ENCODE results near the gene ECEL1. TPM values are rescaled to one million over a fixed set of nuclear protein-coding genes. Genes with fewer than 3 reads are reported as not detected.

The ECEL1 gene
- total and polyA plus RNA-seq, 2 of the 4 experiments (the other 2 are of a cell fraction) = not detected

- no peak overlapping the region for H2AK5ac ChIP-seq (ENCODE audit: low read depth, low read length)
- CTCF ChIA-PET = no interaction called here
- H2AFZ ChIP-seq (replicated peaks; ENCODE audit: low read length, poor library complexity) = no peak overlapping the region
- H3K79me1 ChIP-seq (ENCODE audit: low read depth in 1 of 2, low read length in 2 of 2) = no peaks in the 10 kb centered on the region
- BruUV-seq (replicated peaks) = no TSS peak
- ATAC-seq (ENCODE audit: low read depth) = no peak
- H4K91ac ChIP-seq (ENCODE audit: insufficient read depth, low read depth, low read length) = no peak overlapping the region
- no peak overlapping the region for H2BK120ac ChIP-seq (ENCODE audit: low read depth, low read length)
- H3K23ac ChIP-seq (ENCODE audit: low read depth, low read length) = no peak overlapping the region
- H4K5ac ChIP-seq (ENCODE audit: low read depth, low read length) = no peak overlapping the region
- no peak overlapping the region for H3K4me3 ChIP-seq (ENCODE audit: insufficient read depth, low read depth, low read length)
- POLR2A ChIA-PET (ENCODE audit: unreplicated experiment) = no interaction called here
- no peak overlapping the region for H2AK9ac ChIP-seq (replicated peaks; ENCODE audit: low read depth, low read length, poor library complexity)
- H2BK15ac ChIP-seq (ENCODE audit: low read depth, low read length) = no peak overlapping the region
- TF ChIP-seq USF2 (IDR thresholded peaks at IDR 0.05; ENCODE audit: low read depth, low read length) (no peak), CEBPB (IDR thresholded peaks at IDR 0.05; ENCODE audit: low read depth, low read length) (no peak), SMC3 (IDR thresholded peaks at IDR 0.05; ENCODE audit: low read depth, low read length) (no peak), FOS (IDR thresholded peaks at IDR 0.05; ENCODE audit: low read depth, low read length) (no peak), POLR2A (IDR thresholded peaks at IDR 0.05; ENCODE audit: low read depth, low read length) (no peak), RFX5 (IDR thresholded peaks at IDR 0.05; ENCODE audit: low read depth, low read length) (no peak), ELK1 (IDR thresholded peaks at IDR 0.05; ENCODE audit: borderline replicate concordance, low read depth, low read length) (no peak), MXI1 (IDR thresholded peaks at IDR 0.05; ENCODE audit: borderline replicate concordance, low read depth, low read length) (no peak)
- no peak overlapping the region for H3K27ac ChIP-seq (ENCODE audit: insufficient read depth, low read length)
- dilution Hi-C loops (cut with HindIII; ENCODE audit: low sequenced_read_pairs, unreplicated experiment) (no loop called here), intact Hi-C loops (cut with micrococcal nuclease) (no loop called here), in situ Hi-C loops (cut with MboI; ENCODE audit: low sequenced_read_pairs) (no loop called here)
- H3K36me3 ChIP-seq (ENCODE audit: control insufficient read depth, insufficient read depth, low read length) = no peaks in the 10 kb centered on the region
- H3K14ac ChIP-seq (replicated peaks; ENCODE audit: low read depth, low read length) = no peak overlapping the region
- H3K4me1 ChIP-seq (ENCODE audit: control insufficient read depth, insufficient read depth, low read length) = no peaks in the 10 kb centered on the region
- WGBS, 2 experiments (ENCODE audit: extremely low coverage in 2 of 2, insufficient read length in 1 of 2) = no CpG with 5 or more reads among the region's 7 CpGs
- H4K20me1 ChIP-seq (ENCODE audit: insufficient read depth, low read length) = no peaks in the 10 kb centered on the region
- no peak overlapping the region for H3K4ac ChIP-seq (ENCODE audit: low read depth, low read length)
- H3K27me3 ChIP-seq (ENCODE audit: control insufficient read depth, insufficient read depth, low read length) = peaks cover 9% of the 10 kb centered on the region
- H3K4me2 ChIP-seq (ENCODE audit: low read depth, low read length) = no peak overlapping the region
- no peak overlapping the region for H2BK5ac ChIP-seq (ENCODE audit: low read depth, low read length, poor library complexity, severe bottlenecking)
- H3K18ac ChIP-seq (ENCODE audit: low read depth, low read length) = no peak overlapping the region
- H4K8ac ChIP-seq (ENCODE audit: low read depth in 2 of 2, low read length in 2 of 2) = no peak overlapping the region
- no peaks in the 10 kb centered on the region for H3K9me3 ChIP-seq (ENCODE audit: control insufficient read depth, insufficient read depth, low read length)
- no peaks in the 10 kb centered on the region for H3K9me1 ChIP-seq (ENCODE audit: insufficient read depth, low read length)
- H3K56ac ChIP-seq (ENCODE audit: extremely low read depth, insufficient read depth, low read length) = no peak overlapping the region
- DNase-seq = no peak
- H3K9ac ChIP-seq (ENCODE audit: low read depth, low read length) = no peak overlapping the region
- no peak overlapping the region for H2BK20ac ChIP-seq (ENCODE audit: low read depth, low read length)
Measured at GRCh38 chr2:232466221-232466620, 21.4 kb downstream of the ECEL1 start.
